ENCODE results near the gene ACTR3C. TPM values are rescaled to one million over a fixed set of nuclear protein-coding genes. Genes with fewer than 3 reads are reported as not detected.

ACTR3C gene
- total and polyA plus RNA-seq, 2 of the 13 experiments (the other 11 are each of a cell fraction or from before 2014, with no cell fraction given), result 3.8 to 7.5 TPM

- TF ChIP-seq TERF1 (CRISPR knock-in tag; IDR thresholded peaks at IDR 0.05) (no peak), ZNF326 (CRISPR knock-in tag; IDR thresholded peaks at IDR 0.05; ENCODE audit: borderline replicate concordance) (no peak), ATF1 (CRISPR knock-in tag; IDR thresholded peaks at IDR 0.05) (no peak), SUZ12 (IDR thresholded peaks at IDR 0.05; ENCODE audit: low read depth, low read length) (no peak), BRD4 (CRISPR knock-in tag; IDR thresholded peaks at IDR 0.05) (no peak), YEATS2 (CRISPR knock-in tag; IDR thresholded peaks at IDR 0.05; ENCODE audit: borderline replicate concordance) (0 out of 2 replicates have a peak, but pooled peaks have one; percentile 8), SRY (CRISPR knock-in tag; IDR thresholded peaks at IDR 0.05) (no peak), ZNF746 (CRISPR knock-in tag; IDR thresholded peaks at IDR 0.05) (no peak), ZBED4 (CRISPR knock-in tag; IDR thresholded peaks at IDR 0.05; ENCODE audit: borderline replicate concordance) (no peak), EHMT2 (IDR thresholded peaks at IDR 0.05; ENCODE audit: borderline replicate concordance, low read depth, low read length) (0 out of 2 replicates have a peak, but pooled peaks have one; percentile 29), SRF (IDR thresholded peaks at IDR 0.05; ENCODE audit: low read depth, low read length) (no peak), ZFP36 (IDR thresholded peaks at IDR 0.05; ENCODE audit: borderline replicate concordance, low read depth, low read length, partially characterized antibody) (no peak), ZNF34 (CRISPR knock-in tag; IDR thresholded peaks at IDR 0.05; ENCODE audit: borderline replicate concordance) (no peak), ARID2 (CRISPR knock-in tag; IDR thresholded peaks at IDR 0.05; ENCODE audit: borderline replicate concordance) (peak; percentile 64; the same call in 1 of the 2 replicates), KDM3A (CRISPR knock-in tag; IDR thresholded peaks at IDR 0.05; ENCODE audit: low read depth) (no peak), ERF (CRISPR knock-in tag; IDR thresholded peaks at IDR 0.05) (no peak), TARDBP (CRISPR knock-in tag; IDR thresholded peaks at IDR 0.05) (peak; percentile 50; the same call in 1 of the 2 replicates), ZNF550 (CRISPR knock-in tag; IDR thresholded peaks at IDR 0.05; ENCODE audit: borderline replicate concordance) (no peak), GLMP (CRISPR knock-in tag; IDR thresholded peaks at IDR 0.05; ENCODE audit: borderline replicate concordance) (0 out of 2 replicates have a peak, but pooled peaks have one; percentile 55), RXRA (CRISPR knock-in tag; IDR thresholded peaks at IDR 0.05) (0 out of 2 replicates have a peak, but pooled peaks have one; percentile 18), SNAPC2 (CRISPR knock-in tag; IDR thresholded peaks at IDR 0.05) (peak; percentile 64; the same call in 1 of the 2 replicates), FOXP1 (IDR thresholded peaks at IDR 0.05) (no peak), FOXP1 (CRISPR knock-in tag; IDR thresholded peaks at IDR 0.05) (no peak), XRCC5 (optimal IDR thresholded peaks at IDR 0.05; ENCODE audit: low read length) (no peak), ZSCAN20 (CRISPR knock-in tag; IDR thresholded peaks at IDR 0.05; ENCODE audit: borderline replicate concordance) (0 out of 2 replicates have a peak, but pooled peaks have one; percentile 6), YY1 (IDR thresholded peaks at IDR 0.05; ENCODE audit: insufficient read depth, insufficient replicate concordance, low read depth, low read length) (peak; percentile 14)
These were observed 1.1 kb downstream of the ACTR3C start (continued) for GRCh38 chr7:150322114-150322832.

All from HepG2 (cell line).